CD4-positive, CD25-positive, alpha-beta regulatory T cell (primary cell): Measurements from ENCODE around the gene MB21D2. TPM values are rescaled to one million over a fixed set of nuclear protein-coding genes. Genes with fewer than 3 reads are reported as not detected.
"Not testable (repeated sequence)": the region's sequence is repeated elsewhere in the genome, so short reads cannot be mapped to it uniquely, and the experiment has no call there.

Experiments used
- ATAC-seq, 2 donors: fragments of 150-1000 bp; cut with Tn5 transposase; one replicate each; pipeline ENCODE4 v1.10.0; 2021; ENCODE audit warnings: low read depth in 2 of 2, moderate number of reproducible peaks in 2 of 2, moderate library complexity in 1 of 2
- DNase-seq, 3 donors: peaks; one replicate each; pipeline versions ENCODE4 v3.0.0 to v3.0.0-alpha.2; 2012 to 2022; ENCODE audit warnings: mixed read lengths in 1 of 3
- H3K27ac ChIP-seq: one replicate; pipeline ENCODE4 v1.7.0; 2013; ENCODE audit warnings: mild to moderate bottlenecking, low read length; ENCODE audit not compliant: insufficient read depth, poor library complexity, severe bottlenecking
- H3K27me3 ChIP-seq: one replicate; pipeline ENCODE4 v1.7.0; 2013; ENCODE audit warnings: low read length; ENCODE audit not compliant: control insufficient read depth, insufficient read depth
- H3K36me3 ChIP-seq: one replicate; pipeline ENCODE4 v1.7.0; 2013; ENCODE audit warnings: mild to moderate bottlenecking, low read length, moderate library complexity; ENCODE audit not compliant: control insufficient read depth, insufficient read depth
- H3K4me1 ChIP-seq: 2 replicates; pipeline ENCODE4 v1.7.0; 2013; ENCODE audit warnings: mild to moderate bottlenecking, low read length; ENCODE audit not compliant: insufficient read depth, control insufficient read depth, poor library complexity, severe bottlenecking
- H3K4me3 ChIP-seq: one replicate; pipeline ENCODE4 v1.7.0; 2013; ENCODE audit warnings: low read depth, mild to moderate bottlenecking, low read length, moderate library complexity
- H3K9me3 ChIP-seq, 2 experiments: 1 replicate in 1 of 2; 2 replicates in 1 of 2; pipeline ENCODE4 v1.7.0; 2013; ENCODE audit warnings: low read length in 2 of 2, mild to moderate bottlenecking in 1 of 2, moderate library complexity in 1 of 2; ENCODE audit not compliant: control insufficient read depth in 2 of 2
- H3K27ac Mint-ChIP-seq, 3 donors: one replicate each; pipeline ENCODE4 v1.8.0; 2020 to 2022; ENCODE audit warnings: mild to moderate bottlenecking in 3 of 3, mixed read lengths in 3 of 3, moderate library complexity in 2 of 3
- H3K27me3 Mint-ChIP-seq: one replicate; pipeline ENCODE4 v1.8.0; 2022; ENCODE audit warnings: mild to moderate bottlenecking, mixed read lengths
- H3K36me3 Mint-ChIP-seq: one replicate; pipeline ENCODE4 v1.8.0; 2020; ENCODE audit warnings: mixed read lengths
- H3K4me1 Mint-ChIP-seq, 4 donors: one replicate each; pipeline ENCODE4 v1.8.0; 2020 to 2022; ENCODE audit warnings: mixed read lengths in 4 of 4, mild to moderate bottlenecking in 1 of 4
- H3K4me3 Mint-ChIP-seq, 4 donors: one replicate each; pipeline ENCODE4 v1.8.0; 2020 to 2022; ENCODE audit warnings: mild to moderate bottlenecking in 4 of 4, mixed read lengths in 4 of 4, moderate library complexity in 3 of 4
- H3K9me3 Mint-ChIP-seq, 7 donors: one replicate each; pipeline ENCODE4 v1.8.0; 2020 to 2022; ENCODE audit warnings: mixed read lengths in 7 of 7, mild to moderate bottlenecking in 3 of 7, moderate library complexity in 2 of 7
- polyA plus RNA-seq, 4 donors: library from polyadenylated mRNA; unstranded; fragments of 300-500 nt; fragmentation: Illumina TruSeq; gene quantifications; one replicate each; pipeline ENCODE4 v1.2.3, GENCODE V29; 2021
- total RNA-seq: library from RNA; stranded (reverse); gene quantifications from one replicate; pipeline ENCODE4 v1.2.3, GENCODE V29; 2022

MB21D2 gene
- total and polyA plus RNA-seq, 5 donors from 2014 or later = 2.6 to 10.8 (median 3.3) TPM

DNA sequence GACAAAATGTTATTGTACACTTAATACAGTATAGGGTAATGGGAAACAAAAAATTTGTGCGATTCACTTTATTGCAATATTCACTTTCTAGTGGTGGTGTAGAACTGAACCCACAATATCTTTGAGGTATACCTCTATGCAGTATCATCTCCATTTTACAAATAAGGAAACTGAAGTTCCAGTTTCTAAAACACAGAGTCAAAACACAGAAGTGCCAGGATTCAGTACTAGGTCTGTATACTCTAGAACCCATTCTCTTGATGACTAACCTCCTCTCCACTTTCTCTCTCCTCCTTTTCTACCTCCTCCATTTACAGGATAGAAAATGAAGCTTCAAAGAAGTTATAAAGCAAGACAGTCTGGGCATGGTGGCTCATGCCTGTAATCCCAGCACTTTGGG is 62.2 kb downstream of the MB21D2 start:
- Mint-ChIP-seq H3K4me1 (peaks cover 6 to 13% (median 11%) of the 10 kb centered on the region in 4 donors), H3K36me3 (no peaks in the 10 kb centered on the region), H3K9me3 (no peaks in the 10 kb centered on the region), H3K27me3 (no peaks in the 10 kb centered on the region), H3K27ac (no peak overlapping the region), H3K4me3 (no peak overlapping the region)
- no peak overlapping the region for H3K4me3 ChIP-seq
- DNase-seq (no peak), ATAC-seq (no peak)
- no peaks in the 10 kb centered on the region for H3K4me1 ChIP-seq
- H3K27me3 ChIP-seq = no peaks in the 10 kb centered on the region
- no peak overlapping the region for H3K27ac ChIP-seq
- H3K36me3 ChIP-seq = no peaks in the 10 kb centered on the region
- H3K9me3 ChIP-seq = no peaks in the 10 kb centered on the region

DNA sequence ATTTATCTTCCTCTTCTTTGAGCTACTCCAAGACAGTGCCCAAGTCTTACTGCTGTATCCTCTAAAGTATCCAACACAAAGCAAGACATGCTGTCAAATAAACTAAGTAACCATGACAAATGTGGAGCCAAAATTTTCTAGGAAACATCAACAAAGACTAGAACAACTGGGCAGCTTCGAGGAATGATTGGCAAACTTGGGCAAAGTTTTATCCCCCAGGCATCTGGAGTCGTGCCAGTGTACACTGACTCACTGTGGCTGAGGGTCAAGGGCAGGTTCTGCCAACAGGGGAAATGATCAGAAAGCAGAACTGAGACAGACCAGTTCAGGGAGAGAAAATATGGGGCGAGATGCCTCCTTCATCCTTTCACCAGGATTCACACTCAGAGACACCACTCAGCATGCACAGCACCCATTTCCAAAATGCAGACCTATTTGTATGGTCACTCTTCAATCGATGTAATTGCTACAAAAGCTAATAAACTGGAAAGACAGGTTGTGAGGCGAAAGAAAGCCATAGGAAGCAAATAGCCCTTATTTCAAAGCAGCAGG is 65.8 kb downstream of the MB21D2 start:
- H3K4me1 ChIP-seq = no peaks in the 10 kb centered on the region
- Mint-ChIP-seq H3K36me3 (no peaks in the 10 kb centered on the region), H3K4me3 (no peak overlapping the region), H3K4me1 (peaks cover 7 to 18% (median 13%) of the 10 kb centered on the region in 4 donors), H3K27ac (no peak overlapping the region), H3K9me3 (no peaks in the 10 kb centered on the region), H3K27me3 (no peaks in the 10 kb centered on the region)
- H3K9me3 ChIP-seq = no peaks in the 10 kb centered on the region
- no peak for ATAC-seq
- H3K27ac ChIP-seq = no peak overlapping the region
- no peak overlapping the region for H3K4me3 ChIP-seq
- no peak for DNase-seq
- H3K36me3 ChIP-seq = no peaks in the 10 kb centered on the region
- no peaks in the 10 kb centered on the region for H3K27me3 ChIP-seq

GRCh38 chr3:192850451-192850981 is 67.1 kb downstream of the MB21D2 start:
- Mint-ChIP-seq H3K9me3 (no peaks in the 10 kb centered on the region), H3K27ac (peak overlapping the region in 2 of 3 donors; percentile 52 to 70), H3K27me3 (no peaks in the 10 kb centered on the region), H3K4me1 (peaks cover 7 to 21% (median 14%) of the 10 kb centered on the region in 4 donors), H3K4me3 (peak overlapping the region in 3 of 4 donors; percentile 10 to 56 (median 29)), H3K36me3 (no peaks in the 10 kb centered on the region)
- H3K36me3 ChIP-seq = no peaks in the 10 kb centered on the region
- no peak overlapping the region for H3K27ac ChIP-seq
- no peaks in the 10 kb centered on the region for H3K9me3 ChIP-seq
- no peak overlapping the region for H3K4me3 ChIP-seq
- DNase-seq (peak in 1 of 3 donors; percentile 60), ATAC-seq (peak; percentile 77 to 78)
- no peaks in the 10 kb centered on the region for H3K27me3 ChIP-seq
- H3K4me1 ChIP-seq = no peaks in the 10 kb centered on the region

- H3K27me3 Mint-ChIP-seq, H3K4me3 ChIP-seq, H3K36me3 Mint-ChIP-seq, H3K36me3 ChIP-seq, H3K27me3 ChIP-seq, H3K27ac Mint-ChIP-seq, H3K27ac ChIP-seq, H3K9me3 ChIP-seq, H3K4me1 ChIP-seq, H3K9me3 Mint-ChIP-seq, H3K4me3 Mint-ChIP-seq, ATAC-seq, DNase-seq: not testable (repeated sequence)
- peaks cover 7 to 22% (median 15%) of the 10 kb centered on the region in 4 donors for H3K4me1 Mint-ChIP-seq
These were observed 67.8 kb downstream of the MB21D2 start for GRCh38 chr3:192849821-192850220.

DNA sequence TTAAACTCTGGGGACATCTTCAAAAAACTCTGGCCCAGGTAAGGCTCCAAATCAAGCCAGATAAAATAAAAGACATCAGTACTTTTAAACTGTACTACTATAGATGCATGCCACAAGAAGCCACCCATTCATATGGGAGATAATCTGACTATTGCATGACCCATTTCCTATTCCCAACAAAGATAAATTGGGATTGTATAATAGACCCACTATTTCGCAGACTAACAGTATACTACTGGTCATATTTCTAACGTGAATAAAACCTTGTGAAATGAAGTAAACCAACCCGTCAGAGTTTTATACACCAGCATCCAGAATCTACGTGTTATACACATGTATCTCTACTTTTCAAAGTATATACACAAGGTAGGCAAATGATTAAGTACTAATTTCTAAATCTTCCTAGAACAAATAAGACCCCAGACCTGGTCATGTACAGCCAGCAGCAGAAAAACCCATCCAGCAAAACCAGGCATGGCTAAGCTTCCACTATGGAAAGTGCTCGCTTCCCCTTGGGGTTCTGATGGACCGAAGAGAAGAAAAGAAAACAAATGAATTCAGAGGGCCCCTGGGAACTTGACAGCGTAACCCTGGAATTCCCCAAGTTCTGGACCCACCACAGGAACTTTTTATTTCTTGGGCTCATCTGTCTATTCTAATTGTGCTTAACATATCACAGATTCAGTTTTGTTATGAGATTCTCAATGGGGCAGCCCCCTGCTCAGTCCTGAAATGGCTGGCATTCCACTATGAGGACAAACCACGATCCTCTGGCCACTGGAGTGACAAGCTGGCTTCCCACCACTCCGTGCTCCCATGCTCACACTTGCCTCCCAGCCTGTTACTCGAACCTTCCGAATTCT is 69.1 kb downstream of the MB21D2 start:
- Histone ChIP-seq H3K36me3 (no peaks in the 10 kb centered on the region), H3K9me3 (no peaks in the 10 kb centered on the region), H3K4me3 (no peak overlapping the region), H3K27me3 (no peaks in the 10 kb centered on the region), H3K27ac (no peak overlapping the region), H3K4me1 (no peaks in the 10 kb centered on the region)
- H3K27me3 Mint-ChIP-seq = no peaks in the 10 kb centered on the region
- peak overlapping the region in 1 of 3 donors; percentile 44 for H3K27ac Mint-ChIP-seq
- no peaks in the 10 kb centered on the region for H3K36me3 Mint-ChIP-seq
- ATAC-seq (no peak), DNase-seq (no peak)
- H3K4me3 Mint-ChIP-seq = no peak overlapping the region
- no peaks in the 10 kb centered on the region for H3K9me3 Mint-ChIP-seq
- peaks cover 7 to 22% (median 15%) of the 10 kb centered on the region in 4 donors for H3K4me1 Mint-ChIP-seq

GRCh38 chr3:192847941-192848340 is 69.7 kb downstream of the MB21D2 start:
- Histone ChIP-seq H3K9me3 (no peaks in the 10 kb centered on the region), H3K36me3 (no peaks in the 10 kb centered on the region), H3K27me3 (no peaks in the 10 kb centered on the region), H3K4me3 (no peak overlapping the region), H3K4me1 (no peaks in the 10 kb centered on the region), H3K27ac (no peak overlapping the region)
- no peak for ATAC-seq
- no peaks in the 10 kb centered on the region for H3K27me3 Mint-ChIP-seq
- no peak overlapping the region for H3K27ac Mint-ChIP-seq
- no peaks in the 10 kb centered on the region for H3K36me3 Mint-ChIP-seq
- H3K4me3 Mint-ChIP-seq = no peak overlapping the region
- H3K4me1 Mint-ChIP-seq = peaks cover 7 to 22% (median 15%) of the 10 kb centered on the region in 4 donors
- H3K9me3 Mint-ChIP-seq = no peaks in the 10 kb centered on the region
- no peak for DNase-seq

DNA sequence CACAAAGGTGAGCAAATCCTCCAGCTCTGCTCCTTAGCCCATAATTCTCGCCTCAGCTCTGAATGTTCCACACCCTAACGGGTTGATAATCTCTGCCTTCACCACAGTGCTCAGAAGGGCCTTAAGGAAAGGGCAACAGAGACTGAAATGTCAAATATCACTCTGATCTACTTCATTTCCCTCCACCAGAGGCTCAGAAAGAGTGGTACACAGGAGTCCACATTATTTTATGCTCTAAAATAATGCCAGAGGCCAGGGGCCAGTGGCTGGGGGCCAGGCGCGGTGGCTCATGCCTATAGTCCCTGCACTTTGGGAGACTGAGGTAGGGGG is 72.2 kb downstream of the MB21D2 start:
- H3K36me3 Mint-ChIP-seq = no peaks in the 10 kb centered on the region
- ATAC-seq = no peak
- no peak overlapping the region for H3K27ac ChIP-seq
- H3K4me3 ChIP-seq = no peak overlapping the region
- H3K4me1 ChIP-seq = no peaks in the 10 kb centered on the region
- H3K27me3 ChIP-seq = no peaks in the 10 kb centered on the region
- H3K27ac Mint-ChIP-seq = no peak overlapping the region
- H3K9me3 Mint-ChIP-seq = no peaks in the 10 kb centered on the region
- no peaks in the 10 kb centered on the region for H3K36me3 ChIP-seq
- no peak overlapping the region for H3K4me3 Mint-ChIP-seq
- peaks cover 1 to 16% (median 9%) of the 10 kb centered on the region in 4 donors for H3K4me1 Mint-ChIP-seq
- H3K9me3 ChIP-seq = no peaks in the 10 kb centered on the region
- DNase-seq = no peak
- no peaks in the 10 kb centered on the region for H3K27me3 Mint-ChIP-seq
